Measurements from ENCODE around the gene C21orf91.

Gene C21orf91

GRCh38 chr21:17828223-17828622, 9.1 kb upstream of the C21orf91 start:
- H3K27ac ChIP-seq (ENCODE audit: low read depth in 2 of 2, low read length in 2 of 2) = no peak overlapping the region
- no peaks in the 10 kb centered on the region for H3K4me1 ChIP-seq (ENCODE audit: control insufficient read depth in 2 of 2, insufficient read depth in 2 of 2, low read length in 2 of 2)
- H3K36me3 ChIP-seq (ENCODE audit: control insufficient read depth in 2 of 2, insufficient read depth in 2 of 2, low read length in 2 of 2) = no peaks in the 10 kb centered on the region

GRCh38 chr21:17823846-17824245, 4.7 kb upstream of the C21orf91 start:
- Histone ChIP-seq H3K27me3 (ENCODE audit: control insufficient read depth in 2 of 2, insufficient read depth in 2 of 2, low read length in 2 of 2) (no peaks in the 10 kb centered on the region), H3K4me1 (ENCODE audit: control insufficient read depth in 2 of 2, insufficient read depth in 2 of 2, low read length in 2 of 2) (peaks cover 4% of the 10 kb centered on the region in 2 donors), H3K9ac (ENCODE audit: low read depth in 1 of 2, low read length in 2 of 2) (no peak overlapping the region), H3K36me3 (ENCODE audit: control insufficient read depth in 2 of 2, insufficient read depth in 2 of 2, low read length in 2 of 2) (no peaks in the 10 kb centered on the region), H3K4me3 (ENCODE audit: low read length in 2 of 2) (no peak overlapping the region), H3K27ac (ENCODE audit: low read depth in 2 of 2, low read length in 2 of 2) (no peak overlapping the region), H3K9me3 (ENCODE audit: control insufficient read depth in 2 of 2, low read length in 2 of 2) (no peaks in the 10 kb centered on the region)

More at GRCh38 chr21:17828223-17828622, 9.1 kb upstream of the C21orf91 start:
- Histone ChIP-seq H3K4me3 (ENCODE audit: low read length in 2 of 2) (no peak overlapping the region), H3K9ac (ENCODE audit: low read depth in 1 of 2, low read length in 2 of 2) (no peak overlapping the region), H3K27me3 (ENCODE audit: control insufficient read depth in 2 of 2, insufficient read depth in 2 of 2, low read length in 2 of 2) (no peaks in the 10 kb centered on the region), H3K9me3 (ENCODE audit: control insufficient read depth in 2 of 2, low read length in 2 of 2) (no peaks in the 10 kb centered on the region)

- Histone ChIP-seq H3K9ac (ENCODE audit: low read depth in 1 of 2, low read length in 2 of 2) (no peak overlapping the region), H3K9me3 (ENCODE audit: control insufficient read depth in 2 of 2, low read length in 2 of 2) (no peaks in the 10 kb centered on the region), H3K36me3 (ENCODE audit: control insufficient read depth in 2 of 2, insufficient read depth in 2 of 2, low read length in 2 of 2) (no peaks in the 10 kb centered on the region), H3K4me1 (ENCODE audit: control insufficient read depth in 2 of 2, insufficient read depth in 2 of 2, low read length in 2 of 2) (peaks cover 4 to 8% of the 10 kb centered on the region in 2 donors), H3K27ac (ENCODE audit: low read depth in 2 of 2, low read length in 2 of 2) (no peak overlapping the region), H3K27me3 (ENCODE audit: control insufficient read depth in 2 of 2, insufficient read depth in 2 of 2, low read length in 2 of 2) (no peaks in the 10 kb centered on the region), H3K4me3 (ENCODE audit: low read length in 2 of 2) (no peak overlapping the region)
Measured at GRCh38 chr21:17821121-17821520, 2.0 kb upstream of the C21orf91 start.

- peak overlapping the region; percentile 95 for H3K4me3 ChIP-seq (ENCODE audit: low read length in 2 of 2)
- no peaks in the 10 kb centered on the region for H3K9me3 ChIP-seq (ENCODE audit: control insufficient read depth in 2 of 2, low read length in 2 of 2)
- peak overlapping the region; percentile 93 to 94 for H3K27ac ChIP-seq (ENCODE audit: low read depth in 2 of 2, low read length in 2 of 2)
- peak overlapping the region; percentile 79 to 94 for H3K9ac ChIP-seq (ENCODE audit: low read depth in 1 of 2, low read length in 2 of 2)
- no peaks in the 10 kb centered on the region for H3K27me3 ChIP-seq (ENCODE audit: control insufficient read depth in 2 of 2, insufficient read depth in 2 of 2, low read length in 2 of 2)
- peaks cover 4 to 8% of the 10 kb centered on the region in 2 donors for H3K4me1 ChIP-seq (ENCODE audit: control insufficient read depth in 2 of 2, insufficient read depth in 2 of 2, low read length in 2 of 2)
- H3K36me3 ChIP-seq (ENCODE audit: control insufficient read depth in 2 of 2, insufficient read depth in 2 of 2, low read length in 2 of 2) = peaks cover 0 to 4% of the 10 kb centered on the region in 2 donors
Measured at GRCh38 chr21:17819877-17820229, 697 bp upstream of the C21orf91 start.

- Histone ChIP-seq H3K4me1 (ENCODE audit: control insufficient read depth in 2 of 2, insufficient read depth in 2 of 2, low read length in 2 of 2) (peaks cover 4 to 8% of the 10 kb centered on the region in 2 donors), H3K4me3 (ENCODE audit: low read length in 2 of 2) (peak overlapping the region; percentile 95), H3K27ac (ENCODE audit: low read depth in 2 of 2, low read length in 2 of 2) (peak overlapping the region; percentile 93 to 94), H3K9ac (ENCODE audit: low read depth in 1 of 2, low read length in 2 of 2) (peak overlapping the region; percentile 72 to 94), H3K36me3 (ENCODE audit: control insufficient read depth in 2 of 2, insufficient read depth in 2 of 2, low read length in 2 of 2) (peaks cover 0 to 6% of the 10 kb centered on the region in 2 donors), H3K27me3 (ENCODE audit: control insufficient read depth in 2 of 2, insufficient read depth in 2 of 2, low read length in 2 of 2) (no peaks in the 10 kb centered on the region), H3K9me3 (ENCODE audit: control insufficient read depth in 2 of 2, low read length in 2 of 2) (no peaks in the 10 kb centered on the region)
Measured at GRCh38 chr21:17818186-17819113, 706 bp downstream of the C21orf91 start.

GRCh38 chr21:17813353-17813752, 5.8 kb downstream of the C21orf91 start:
- H3K9me3 ChIP-seq (ENCODE audit: control insufficient read depth in 2 of 2, low read length in 2 of 2) = peaks cover 2 to 6% of the 10 kb centered on the region in 2 donors
- no peak overlapping the region for H3K4me3 ChIP-seq (ENCODE audit: low read length in 2 of 2)
- no peak overlapping the region for H3K9ac ChIP-seq (ENCODE audit: low read depth in 1 of 2, low read length in 2 of 2)
- H3K36me3 ChIP-seq (ENCODE audit: control insufficient read depth in 2 of 2, insufficient read depth in 2 of 2, low read length in 2 of 2) = peaks cover 6 to 24% of the 10 kb centered on the region in 2 donors
- H3K27ac ChIP-seq (ENCODE audit: low read depth in 2 of 2, low read length in 2 of 2) = no peak overlapping the region
- H3K4me1 ChIP-seq (ENCODE audit: control insufficient read depth in 2 of 2, insufficient read depth in 2 of 2, low read length in 2 of 2) = peaks cover 0 to 2% of the 10 kb centered on the region in 2 donors
- H3K27me3 ChIP-seq (ENCODE audit: control insufficient read depth in 2 of 2, insufficient read depth in 2 of 2, low read length in 2 of 2) = no peaks in the 10 kb centered on the region

GRCh38 chr21:17805966-17806365, 13.2 kb downstream of the C21orf91 start:
- H3K9ac ChIP-seq (ENCODE audit: low read depth in 1 of 2, low read length in 2 of 2) = no peak overlapping the region
- H3K4me3 ChIP-seq (ENCODE audit: low read length in 2 of 2) = no peak overlapping the region
- peaks cover 10% of the 10 kb centered on the region in 2 donors for H3K9me3 ChIP-seq (ENCODE audit: control insufficient read depth in 2 of 2, low read length in 2 of 2)
- H3K27ac ChIP-seq (ENCODE audit: low read depth in 2 of 2, low read length in 2 of 2) = no peak overlapping the region
- H3K4me1 ChIP-seq (ENCODE audit: control insufficient read depth in 2 of 2, insufficient read depth in 2 of 2, low read length in 2 of 2) = no peaks in the 10 kb centered on the region
- peaks cover 11 to 18% of the 10 kb centered on the region in 2 donors for H3K36me3 ChIP-seq (ENCODE audit: control insufficient read depth in 2 of 2, insufficient read depth in 2 of 2, low read length in 2 of 2)
- H3K27me3 ChIP-seq (ENCODE audit: control insufficient read depth in 2 of 2, insufficient read depth in 2 of 2, low read length in 2 of 2) = no peaks in the 10 kb centered on the region

GRCh38 chr21:17803536-17803935, 15.6 kb downstream of the C21orf91 start:
- H3K9me3 ChIP-seq (ENCODE audit: control insufficient read depth in 2 of 2, low read length in 2 of 2) = peaks cover 7 to 10% of the 10 kb centered on the region in 2 donors
- H3K27ac ChIP-seq (ENCODE audit: low read depth in 2 of 2, low read length in 2 of 2) = no peak overlapping the region
- no peaks in the 10 kb centered on the region for H3K27me3 ChIP-seq (ENCODE audit: control insufficient read depth in 2 of 2, insufficient read depth in 2 of 2, low read length in 2 of 2)
- H3K9ac ChIP-seq (ENCODE audit: low read depth in 1 of 2, low read length in 2 of 2) = no peak overlapping the region
- H3K4me3 ChIP-seq (ENCODE audit: low read length in 2 of 2) = no peak overlapping the region
- H3K4me1 ChIP-seq (ENCODE audit: control insufficient read depth in 2 of 2, insufficient read depth in 2 of 2, low read length in 2 of 2) = no peaks in the 10 kb centered on the region
- peaks cover 6 to 7% of the 10 kb centered on the region in 2 donors for H3K36me3 ChIP-seq (ENCODE audit: control insufficient read depth in 2 of 2, insufficient read depth in 2 of 2, low read length in 2 of 2)

- H3K4me3 ChIP-seq (ENCODE audit: low read length in 2 of 2) = no peak overlapping the region
- peaks cover 0 to 1% of the 10 kb centered on the region in 2 donors for H3K9me3 ChIP-seq (ENCODE audit: control insufficient read depth in 2 of 2, low read length in 2 of 2)
- H3K27ac ChIP-seq (ENCODE audit: low read depth in 2 of 2, low read length in 2 of 2) = no peak overlapping the region
- H3K36me3 ChIP-seq (ENCODE audit: control insufficient read depth in 2 of 2, insufficient read depth in 2 of 2, low read length in 2 of 2) = peaks cover 0 to 3% of the 10 kb centered on the region in 2 donors
- H3K4me1 ChIP-seq (ENCODE audit: control insufficient read depth in 2 of 2, insufficient read depth in 2 of 2, low read length in 2 of 2) = no peaks in the 10 kb centered on the region
- H3K27me3 ChIP-seq (ENCODE audit: control insufficient read depth in 2 of 2, insufficient read depth in 2 of 2, low read length in 2 of 2) = no peaks in the 10 kb centered on the region
- H3K9ac ChIP-seq (ENCODE audit: low read depth in 1 of 2, low read length in 2 of 2) = no peak overlapping the region
Measured at GRCh38 chr21:17802572-17802971, 16.6 kb downstream of the C21orf91 start.

- Histone ChIP-seq H3K4me3 (ENCODE audit: low read length in 2 of 2) (no peak overlapping the region), H3K9me3 (ENCODE audit: control insufficient read depth in 2 of 2, low read length in 2 of 2) (no peaks in the 10 kb centered on the region), H3K27me3 (ENCODE audit: control insufficient read depth in 2 of 2, insufficient read depth in 2 of 2, low read length in 2 of 2) (no peaks in the 10 kb centered on the region), H3K36me3 (ENCODE audit: control insufficient read depth in 2 of 2, insufficient read depth in 2 of 2, low read length in 2 of 2) (peaks cover 0 to 3% of the 10 kb centered on the region in 2 donors), H3K9ac (ENCODE audit: low read depth in 1 of 2, low read length in 2 of 2) (no peak overlapping the region), H3K27ac (ENCODE audit: low read depth in 2 of 2, low read length in 2 of 2) (no peak overlapping the region), H3K4me1 (ENCODE audit: control insufficient read depth in 2 of 2, insufficient read depth in 2 of 2, low read length in 2 of 2) (peaks cover 0 to 2% of the 10 kb centered on the region in 2 donors)
Measured at GRCh38 chr21:17799414-17800164, 19.6 kb downstream of the C21orf91 start.

Measured in mucosa of rectum (tissue), 2 donors.